ENCODE data around the gene MRPS17.

- no peak for TF ChIP-seq POLR2A (IDR thresholded peaks at IDR 0.05)
- TF ChIP-seq CTCF (IDR thresholded peaks at IDR 0.05), result no peak
Measured at GRCh38 chr7:55953707-55954475, 2.2 kb downstream of the MRPS17 start.

All from Peyer's patch (tissue), 4 donors.